CD4-positive, alpha-beta T cell treated with Interleukin-21 for 1 hour (primary cell): ENCODE measurements around the gene PLXNA4.
"Not testable (repeated sequence)": the region's sequence is repeated elsewhere in the genome, so short reads cannot be mapped to it uniquely, and the experiment has no call there.

Source experiments
- DNase-seq: peaks from one replicate; pipeline ENCODE4 v3.0.0-alpha.2; 2020

Gene PLXNA4

GRCh38 chr7:132412435-132412834 lies 163.8 kb downstream of the PLXNA4 start:
- DNase-seq = no peak

- no peak for DNase-seq
Measured at GRCh38 chr7:132410861-132411541, 165.3 kb downstream of the PLXNA4 start.

- no peak for DNase-seq
Measured at GRCh38 chr7:132410385-132410784, 165.9 kb downstream of the PLXNA4 start.

GRCh38 chr7:132407764-132408163 lies 168.5 kb downstream of the PLXNA4 start:
- no peak for DNase-seq

GRCh38 chr7:132406039-132406438 lies 170.2 kb downstream of the PLXNA4 start:
- DNase-seq = no peak

GRCh38 chr7:132404261-132404660 lies 172.0 kb downstream of the PLXNA4 start:
- DNase-seq = no peak

GRCh38 chr7:132403465-132404110 lies 172.7 kb downstream of the PLXNA4 start:
- DNase-seq = no peak

GRCh38 chr7:132402751-132403245 lies 173.5 kb downstream of the PLXNA4 start:
- DNase-seq = no peak

- DNase-seq = no peak
Measured at GRCh38 chr7:132402096-132402495, 174.2 kb downstream of the PLXNA4 start.

GRCh38 chr7:132400561-132401142 lies 175.6 kb downstream of the PLXNA4 start:
- DNase-seq = no peak

GRCh38 chr7:132399367-132399766 lies 176.9 kb downstream of the PLXNA4 start:
- no peak for DNase-seq

- no peak for DNase-seq
Measured at GRCh38 chr7:132398253-132398925, 177.9 kb downstream of the PLXNA4 start.

GRCh38 chr7:132397070-132397469 lies 179.2 kb downstream of the PLXNA4 start:
- no peak for DNase-seq

GRCh38 chr7:132395361-132395760 lies 180.9 kb downstream of the PLXNA4 start:
- DNase-seq = no peak

GRCh38 chr7:132394283-132395198 lies 181.7 kb downstream of the PLXNA4 start:
- peak; percentile 60 for DNase-seq

- no peak for DNase-seq
Measured at GRCh38 chr7:132393789-132394261, 182.4 kb downstream of the PLXNA4 start.

GRCh38 chr7:132392713-132393112 lies 183.6 kb downstream of the PLXNA4 start:
- no peak for DNase-seq

- DNase-seq = peak; percentile 9
Measured at GRCh38 chr7:132390705-132391104, 185.6 kb downstream of the PLXNA4 start.

- not testable (repeated sequence) for DNase-seq
Measured at GRCh38 chr7:132390049-132390448, 186.2 kb downstream of the PLXNA4 start.

- no peak for DNase-seq
Measured at GRCh38 chr7:132388688-132389087, 187.6 kb downstream of the PLXNA4 start.

GRCh38 chr7:132387596-132387995 lies 188.7 kb downstream of the PLXNA4 start:
- no peak for DNase-seq

GRCh38 chr7:132386201-132386681 lies 190.0 kb downstream of the PLXNA4 start:
- DNase-seq = no peak
